Keratinocyte (primary cell): Measurements from ENCODE around the gene ELANE. TPM values are rescaled to one million over a fixed set of nuclear protein-coding genes. Genes with fewer than 3 reads are reported as not detected.
"Not testable (repeated sequence)": the region's sequence is repeated elsewhere in the genome, so short reads cannot be mapped to it uniquely, and the experiment has no call there.

Source experiments
- DNase-seq: peaks from one replicate; pipeline ENCODE4 v3.0.0-alpha.2; 2011; ENCODE audit warnings: low read depth, missing footprints, low spot score
- FAIRE-seq: peaks from 2 replicates; lab custom pipeline; 2011; peaks lifted over from hg19 to GRCh38; lab: Jason Lieb, UNC
- H2AFZ ChIP-seq: 2 replicates; pipeline ENCODE4 v1.6.0; 2012; ENCODE audit warnings: low read length, control low read depth, inconsistent platforms; ENCODE audit not compliant: control insufficient read depth
- H3K27ac ChIP-seq: 2 replicates; pipeline ENCODE4 v1.5.1; 2011; ENCODE audit warnings: low read length; ENCODE audit not compliant: control insufficient read depth, insufficient read depth
- H3K27me3 ChIP-seq: 3 replicates; pipeline ENCODE4 v1.6.0; 2011; ENCODE audit warnings: low read length; ENCODE audit not compliant: control insufficient read depth, insufficient read depth; ENCODE audit errors: extremely low read depth
- H3K36me3 ChIP-seq, 2 experiments: 2 replicates in 1 of 2; 3 replicates in 1 of 2; pipeline ENCODE4 v1.5.1; 2011; ENCODE audit warnings: low read length in 2 of 2, mild to moderate bottlenecking in 1 of 2; ENCODE audit not compliant: control insufficient read depth in 2 of 2, insufficient read depth in 2 of 2; ENCODE audit errors: extremely low read depth in 1 of 2
- H3K4me1 ChIP-seq: 3 replicates; pipeline ENCODE4 v1.5.1; 2011; ENCODE audit warnings: low read length; ENCODE audit not compliant: control insufficient read depth, insufficient read depth; ENCODE audit errors: extremely low read depth
- H3K4me2 ChIP-seq: 3 replicates; pipeline ENCODE4 v1.6.0; 2011; ENCODE audit warnings: low read depth, low read length; ENCODE audit not compliant: control insufficient read depth, insufficient read depth; ENCODE audit errors: extremely low read depth
- H3K4me3 ChIP-seq, 3 experiments: fragments of 200-600 bp in 1 of 3; sonication (generic) in 1 of 3; 2 replicates in 2 of 3; 3 replicates in 1 of 3; pipeline ENCODE4 v1.5.1; 2011 to 2016; ENCODE audit warnings: low read length in 3 of 3, mild to moderate bottlenecking in 3 of 3, control low read depth in 2 of 3, inconsistent platforms in 1 of 3, low read depth in 1 of 3, mixed read lengths in 1 of 3, mixed run types in 1 of 3, moderate library complexity in 1 of 3; ENCODE audit not compliant: control insufficient read depth in 2 of 3, insufficient read depth in 2 of 3; ENCODE audit errors: extremely low read depth in 1 of 3
- H3K79me2 ChIP-seq: 2 replicates; pipeline ENCODE4 v1.6.0; 2012; ENCODE audit warnings: low read length; ENCODE audit not compliant: control insufficient read depth, insufficient read depth
- H3K9ac ChIP-seq: 3 replicates; pipeline ENCODE4 v1.6.0; 2011; ENCODE audit warnings: low read length; ENCODE audit not compliant: control insufficient read depth, insufficient read depth; ENCODE audit errors: extremely low read depth
- H3K9me1 ChIP-seq: 3 replicates; pipeline ENCODE4 v1.6.0; 2011; ENCODE audit warnings: low read length; ENCODE audit not compliant: control insufficient read depth, insufficient read depth; ENCODE audit errors: extremely low read depth
- H3K9me3 ChIP-seq: 2 replicates; pipeline ENCODE4 v1.5.1; 2012; ENCODE audit warnings: low read depth, low read length; ENCODE audit not compliant: control insufficient read depth
- H4K20me1 ChIP-seq: 3 replicates; pipeline ENCODE4 v1.6.0; 2011; ENCODE audit warnings: low read length; ENCODE audit not compliant: control insufficient read depth, insufficient read depth; ENCODE audit errors: extremely low read depth
- CTCF ChIP-seq, 3 experiments: IDR thresholded peaks in 1 of 3; conservative IDR thresholded peaks in 1 of 3; optimal IDR thresholded peaks in 1 of 3; 2 replicates in 2 of 3; 3 replicates in 1 of 3; pipeline versions ENCODE3 to v1.5.1; 2011; ENCODE audit warnings: low read length in 3 of 3, mild to moderate bottlenecking in 3 of 3, moderate library complexity in 2 of 3, control low read depth in 1 of 3, inconsistent platforms in 1 of 3; ENCODE audit not compliant: insufficient read depth in 2 of 3; ENCODE audit errors: extremely low read depth in 1 of 3
- EZH2 ChIP-seq: IDR thresholded peaks from one replicate; pipeline ENCODE4 v1.6.1; 2012; ENCODE audit warnings: inconsistent platforms, mild to moderate bottlenecking, low read length, moderate library complexity
- dilution Hi-C: fragments of 300-500 bp; cut with MboI; formaldehyde crosslinking; loops from one replicate; pipeline ENCODE4 v1.7.0; 2020; ENCODE audit warnings: low sequenced_read_pairs; ENCODE audit not compliant: extremely low pct_ligation_motif_present
- polyA plus RNA-seq, 5 experiments: library from polyadenylated mRNA; depleted of rRNA in 3 of 5; stranded (reverse) in 3 of 5; stranded (forward) in 1 of 5; unstranded in 1 of 5; fragments of >200 nt; gene quantifications; 1 replicate in 1 of 5; 2 replicates in 3 of 5; 3 replicates in 1 of 5; pipeline versions ENCODE4 v1.2.1 to v1.2.3, GENCODE V29; 2011 to 2012; ENCODE audit warnings: missing spikeins in 2 of 5, low read depth in 1 of 5, low replicate concordance in 1 of 5

ELANE gene
- polyA plus RNA-seq, 1 donor (not counting 4 experiments of a cell fraction or from before 2014, with no cell fraction given) = not detected

- FAIRE-seq = no peak
- Histone ChIP-seq H3K27me3 (peaks cover 32% of the 10 kb centered on the region), H3K9me1 (no peaks in the 10 kb centered on the region), H3K4me2 (no peak overlapping the region), H3K27ac (no peak overlapping the region), H3K4me1 (peaks cover 4% of the 10 kb centered on the region), H2AFZ (no peak overlapping the region), H3K79me2 (no peaks in the 10 kb centered on the region), H3K4me3 (no peak overlapping the region), H3K9ac (no peak overlapping the region), H3K9me3 (no peaks in the 10 kb centered on the region), H3K36me3 (no peaks in the 10 kb centered on the region), H4K20me1 (peaks cover 4% of the 10 kb centered on the region)
- no peak for DNase-seq
- dilution Hi-C loops = no loop called here
- TF ChIP-seq CTCF (optimal IDR thresholded peaks at IDR 0.05 in 1 of 3, IDR thresholded peaks at IDR 0.05 in 1 of 3, conservative IDR thresholded peaks at IDR 0.05 in 1 of 3; ENCODE audit: extremely low read depth in 1 of 3, insufficient read depth in 2 of 3, low read length in 3 of 3) (no peak), EZH2 (no peak)
Observed at GRCh38 chr19:853014-853585, 997 bp downstream of the ELANE start.

DNA sequence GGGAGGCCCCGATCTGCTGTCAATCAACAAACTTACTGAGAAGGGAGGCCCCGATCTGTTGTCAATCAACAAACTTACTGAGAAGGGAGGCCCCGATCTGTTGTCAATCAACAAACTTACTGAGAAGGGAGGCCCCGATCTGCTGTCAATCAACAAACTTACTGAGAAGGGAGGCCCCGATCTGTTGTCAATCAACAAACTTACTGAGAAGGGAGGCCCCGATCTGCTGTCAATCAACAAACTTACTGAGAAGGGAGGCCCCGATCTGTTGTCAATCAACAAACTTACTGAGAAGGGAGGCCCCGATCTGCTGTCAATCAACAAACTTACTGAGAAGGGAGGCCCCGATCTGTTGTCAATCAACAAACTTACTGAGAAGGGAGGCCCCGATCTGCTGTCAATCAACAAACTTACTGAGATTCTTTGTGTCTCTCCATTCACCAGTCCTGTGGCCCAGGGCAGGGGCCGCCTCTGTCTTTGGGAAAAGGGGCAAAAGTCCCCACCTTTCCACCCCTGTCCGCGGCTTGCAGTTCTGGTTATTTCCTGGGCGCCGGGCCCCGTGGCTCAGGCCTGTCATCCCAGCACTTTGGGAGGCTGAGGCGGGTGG, 1.6 kb downstream of the ELANE start:
- H3K4me1 ChIP-seq, H3K4me2 ChIP-seq, DNase-seq, H3K9ac ChIP-seq, H3K36me3 ChIP-seq, H3K9me1 ChIP-seq, dilution Hi-C loops, H3K27ac ChIP-seq, H4K20me1 ChIP-seq, H3K79me2 ChIP-seq, FAIRE-seq, H2AFZ ChIP-seq, H3K9me3 ChIP-seq, H3K4me3 ChIP-seq: not testable (repeated sequence)
- peak; percentile 50 for TF ChIP-seq EZH2
- peaks cover 31% of the 10 kb centered on the region for H3K27me3 ChIP-seq
